Ovary (tissue), 9 donors: ENCODE measurements around the gene KIF1C. TPM values are rescaled to one million over a fixed set of nuclear protein-coding genes. Genes with fewer than 3 reads are reported as not detected.

Experiments
- DNase-seq, 5 donors: peaks; one replicate each; pipeline ENCODE4 v3.0.0-alpha.2; 2019 to 2020
- H3K27ac ChIP-seq, 2 donors: fragments of 200-600 bp; one replicate each; pipeline versions ENCODE4 v1.5.1 to v1.8.0; 2019 to 2022
- H3K27me3 ChIP-seq: fragments of 200-600 bp; one replicate; pipeline ENCODE4 v1.8.0; 2022
- H3K36me3 ChIP-seq: fragments of 200-600 bp; sonication (generic); one replicate; pipeline ENCODE4 v1.5.1; 2019
- H3K4me1 ChIP-seq: one replicate; pipeline ENCODE4 v1.8.1; 2013; ENCODE audit warnings: mild to moderate bottlenecking, moderate library complexity; ENCODE audit not compliant: insufficient read depth
- H3K4me3 ChIP-seq: fragments of 200-600 bp; sonication (generic); one replicate; pipeline ENCODE4 v1.5.1; 2017
- H3K9me3 ChIP-seq, 2 donors: fragments of 200-600 bp in 1 of 2; sonication (generic) in 1 of 2; one replicate each; pipeline versions ENCODE4 v1.5.1 to v1.8.1; 2013 to 2019; ENCODE audit warnings: mild to moderate bottlenecking in 1 of 2, moderate library complexity in 1 of 2
- CTCF ChIP-seq, 3 donors: fragments of 450-650 bp in 2 of 3; fragments of 200-600 bp in 1 of 3; IDR thresholded peaks; one replicate each; pipeline versions ENCODE4 v1.5.1 to v1.8.0; 2016 to 2022; ENCODE audit warnings: antibody characterized with exemption in 3 of 3, mild to moderate bottlenecking in 1 of 3
- EP300 ChIP-seq: sonication (generic); formaldehyde crosslinking; IDR thresholded peaks from one replicate; pipeline ENCODE4 v1.6.1; 2017; ENCODE audit warnings: antibody characterized with exemption
- POLR2A ChIP-seq: fragments of 450-650 bp; IDR thresholded peaks from one replicate; pipeline ENCODE4 v1.6.1; 2017; ENCODE audit warnings: antibody characterized with exemption, mild to moderate bottlenecking, moderate library complexity
- WGBS, 3 donors: extraction: QIAGEN DNeasy Blood & Tissue Kit in 1 of 3; methylation state at CpG; one replicate each; pipeline versions ENCODE4 v1.1.5 to v1.1.7; 2013 to 2017; 5-methylcytosine and 5-hydroxymethylcytosine counted together
- intact Hi-C, 4 donors: fragments of 100-400 bp; cut with DNase I; formaldehyde crosslinking; loops; one replicate each; pipeline versions ENCODE4 v1.11.0 to v1.15.1; 2022 to 2023
- polyA plus RNA-seq, 2 donors: library from polyadenylated mRNA; stranded (reverse); fragments of 200-250 nt in 1 of 2; fragments of 350-450 nt in 1 of 2; fragmentation: Illumina TruSeq in 1 of 2; extraction: RNeasy Lipid Tissue Mini Kit (QIAGEN cat#74804) in 1 of 2; gene quantifications; one replicate each; pipeline ENCODE4 v1.2.3, GENCODE V29; 2013 to 2014
- total RNA-seq, 7 donors: library from RNA; depleted of rRNA in 2 of 7; stranded (reverse); fragments of >200 nt in 2 of 7; fragmentation: NEBNext Ultra II Directional in 3 of 7; extraction: Animal tissue kit (Norgen Biotek cat#: 25700) in 3 of 7; gene quantifications; one replicate each; pipeline versions ENCODE4 v1.1.0 to v1.2.4, GENCODE V29; 2016 to 2023
- donor health status: DM: no; HTN: no; CAD: no; lungs with moderate emphysema.
- donor health status: DM: no; HTN: no; CAD: no.
- donor health status: Bipolar disorder and iron deficiency.
- donor health status: DM: yes; HTN: yes; CAD: no.
- donor health status: DM: no; HTN: no; CAD: no.
- donor health status: DM: yes; HTN: yes; CAD: no.

KIF1C gene
- total and polyA plus RNA-seq, 9 donors = 17.5 to 129 (median 90.3) TPM

- WGBS, 3 donors = 78 to 82% (median 80%) methylated on average over 10 of the region's 10 CpGs
- intact Hi-C loops = no loop called here
- Histone ChIP-seq H3K9me3 (no peaks in the 10 kb centered on the region), H3K27me3 (no peaks in the 10 kb centered on the region), H3K4me3 (no peak overlapping the region), H3K36me3 (no peaks in the 10 kb centered on the region), H3K4me1 (peaks cover 4% of the 10 kb centered on the region), H3K27ac (no peak overlapping the region)
- TF ChIP-seq POLR2A (no peak), CTCF (IDR thresholded peaks at IDR 0.05) (no peak), EP300 (no peak)
- no peak for DNase-seq
Observed at GRCh38 chr17:4973256-4974114, 24.3 kb upstream of the KIF1C start.

DNA sequence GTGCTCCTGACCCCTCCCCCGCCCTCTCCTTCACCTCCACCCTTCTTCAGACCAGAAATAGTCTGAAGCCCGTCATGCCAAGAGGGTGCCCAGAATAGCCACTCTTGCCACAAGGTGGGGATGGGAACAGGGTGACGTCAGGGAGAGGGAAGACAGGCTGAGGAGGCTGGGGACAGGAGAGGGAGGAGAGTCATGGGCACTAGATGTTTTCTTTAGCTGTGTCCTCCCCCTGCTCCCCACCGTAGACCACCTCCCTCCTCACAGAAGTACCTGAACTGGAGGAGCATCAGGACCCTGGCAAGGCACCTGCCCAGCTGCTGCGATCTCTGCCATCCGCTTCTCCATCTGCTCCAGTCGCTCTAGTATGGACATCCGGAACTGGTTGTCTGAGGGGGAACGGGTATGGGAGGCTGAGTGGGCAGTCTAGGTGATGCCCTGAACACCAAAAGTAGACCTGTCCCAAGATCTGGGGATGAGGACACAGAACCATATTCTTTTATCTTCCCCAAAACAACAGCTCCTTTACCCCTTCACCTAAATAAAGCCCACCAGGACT lies 23.6 kb upstream of the KIF1C start:
- Histone ChIP-seq H3K36me3 (no peaks in the 10 kb centered on the region), H3K4me3 (no peak overlapping the region), H3K4me1 (no peaks in the 10 kb centered on the region), H3K27ac (no peak overlapping the region), H3K27me3 (no peaks in the 10 kb centered on the region), H3K9me3 (no peaks in the 10 kb centered on the region)
- no peak for TF ChIP-seq POLR2A
- TF ChIP-seq CTCF (IDR thresholded peaks at IDR 0.05) = no peak
- TF ChIP-seq EP300 = no peak
- WGBS, 3 donors = 84 to 92% (median 87%) methylated on average over 9 of the region's 9 CpGs
- intact Hi-C loops = no loop called here
- no peak for DNase-seq

GRCh38 chr17:4978726-4979125 lies 19.0 kb upstream of the KIF1C start:
- no peak for TF ChIP-seq CTCF (IDR thresholded peaks at IDR 0.05)
- TF ChIP-seq EP300 = no peak
- TF ChIP-seq POLR2A = no peak
- no peak for DNase-seq
- Histone ChIP-seq H3K9me3 (no peaks in the 10 kb centered on the region), H3K4me3 (no peak overlapping the region), H3K4me1 (no peaks in the 10 kb centered on the region), H3K27me3 (no peaks in the 10 kb centered on the region), H3K27ac (no peak overlapping the region), H3K36me3 (no peaks in the 10 kb centered on the region)
- intact Hi-C loops = no loop called here

- no peak for DNase-seq
- H3K9me3 ChIP-seq = no peaks in the 10 kb centered on the region
- 33 to 38% (median 35%) methylated on average over 6 of the region's 6 CpGs for WGBS, 3 donors
- H3K36me3 ChIP-seq = no peaks in the 10 kb centered on the region
- no peaks in the 10 kb centered on the region for H3K27me3 ChIP-seq
- no peaks in the 10 kb centered on the region for H3K4me1 ChIP-seq
- H3K4me3 ChIP-seq = no peak overlapping the region
- intact Hi-C loops = loop anchor here in 1 of 4 donors (5.0 kb wide), 1 partner anchor 82 kb away; no protein-coding TSS in a partner anchor
- no peak overlapping the region for H3K27ac ChIP-seq
- TF ChIP-seq CTCF (IDR thresholded peaks at IDR 0.05) (peak; percentile 46 to 60 (median 47)), EP300 (no peak)
Observed at GRCh38 chr17:4980644-4981216, 17.0 kb upstream of the KIF1C start.
